Suprapubic skin (tissue), 4 donors: ENCODE results near the gene ITM2C. TPM values are rescaled to one million over a fixed set of nuclear protein-coding genes. Genes with fewer than 3 reads are reported as not detected.
A peak's percentile ranks its signal among the peaks of the same experiment; 100 is the strongest.

ENCODE experiments used
- DNase-seq, 2 donors: peaks; one replicate each; pipeline ENCODE4 v3.0.0-alpha.2; 2019; ENCODE audit warnings: low spot score in 2 of 2
- H3K27ac ChIP-seq: fragments of 200-600 bp; sonication (generic); one replicate; pipeline ENCODE4 v1.5.1; 2019
- H3K27me3 ChIP-seq: fragments of 200-600 bp; sonication (generic); one replicate; pipeline ENCODE4 v1.5.1; 2019
- H3K36me3 ChIP-seq: fragments of 200-600 bp; sonication (generic); one replicate; pipeline ENCODE4 v1.5.1; 2019
- H3K4me1 ChIP-seq: fragments of 200-600 bp; sonication (generic); one replicate; pipeline ENCODE4 v1.5.1; 2019
- H3K4me3 ChIP-seq: fragments of 200-600 bp; sonication (generic); one replicate; pipeline ENCODE4 v1.5.1; 2019; ENCODE audit warnings: mild to moderate bottlenecking
- H3K9me3 ChIP-seq: fragments of 200-600 bp; sonication (generic); one replicate; pipeline ENCODE4 v1.5.1; 2019
- EP300 ChIP-seq: sonication (generic); formaldehyde crosslinking; IDR thresholded peaks from one replicate; pipeline ENCODE4 v1.6.1; 2017; ENCODE audit warnings: antibody characterized with exemption
- POLR2A ChIP-seq, 2 donors: fragments of 450-650 bp; IDR thresholded peaks; one replicate each; pipeline ENCODE4 v1.6.1; 2017; ENCODE audit warnings: antibody characterized with exemption in 2 of 2, mild to moderate bottlenecking in 2 of 2, moderate library complexity in 2 of 2
- POLR2AphosphoS5 ChIP-seq, 3 donors: sonication (generic); formaldehyde crosslinking; IDR thresholded peaks; one replicate each; pipeline ENCODE4 v1.6.1; 2017; ENCODE audit warnings: antibody characterized with exemption in 3 of 3
- WGBS: methylation state at CpG from one replicate; pipeline ENCODE4 v1.1.5; 2018; 5-methylcytosine and 5-hydroxymethylcytosine counted together
- total RNA-seq, 4 donors: library from RNA; depleted of rRNA; stranded (reverse); fragments of >200 nt; gene quantifications; one replicate each; pipeline ENCODE4 v1.1.0, GENCODE V29; 2016
- TF ChIP-seq, protein P1 (sequence below), 2 donors: fragments of 200-600 bp in 1 of 2; fragments of 450-650 bp in 1 of 2; sonication (generic) in 1 of 2; IDR thresholded peaks; one replicate each; pipeline ENCODE4 v1.5.1; 2016 to 2019; ENCODE audit warnings: antibody characterized with exemption in 2 of 2, mild to moderate bottlenecking in 1 of 2, moderate library complexity in 1 of 2

The ITM2C gene
- total RNA-seq, 4 donors from 2014 or later, result 9.0 to 17.9 (median 11.4) TPM

DNA sequence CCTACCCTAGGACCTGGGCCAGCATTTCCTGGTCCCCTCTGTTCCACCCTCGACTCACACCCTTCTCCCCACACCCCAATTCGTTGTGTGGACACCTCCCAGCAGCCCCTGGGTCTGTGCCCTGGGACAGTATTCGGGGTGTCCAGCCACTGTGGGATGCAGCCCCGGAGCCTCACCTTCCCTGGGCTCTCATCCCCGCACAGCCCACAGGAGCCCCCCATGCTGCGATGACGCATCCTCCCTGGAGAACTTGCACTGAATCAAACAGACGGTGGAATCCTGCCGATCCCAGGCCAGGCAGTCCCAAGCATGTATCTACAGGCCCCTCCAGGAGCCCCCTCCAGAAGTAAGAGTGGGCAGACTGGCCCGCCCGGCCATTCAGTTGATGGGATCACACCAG lies 9.7 kb downstream of the ITM2C start:
- Histone ChIP-seq H3K9me3 (no peaks in the 10 kb centered on the region), H3K4me3 (no peak overlapping the region), H3K27ac (no peak overlapping the region), H3K27me3 (no peaks in the 10 kb centered on the region), H3K4me1 (peaks cover 8% of the 10 kb centered on the region), H3K36me3 (peaks cover 13% of the 10 kb centered on the region)
- 88% methylated on average over 8 of the region's 11 CpGs for WGBS
- TF ChIP-seq, protein P1, sequence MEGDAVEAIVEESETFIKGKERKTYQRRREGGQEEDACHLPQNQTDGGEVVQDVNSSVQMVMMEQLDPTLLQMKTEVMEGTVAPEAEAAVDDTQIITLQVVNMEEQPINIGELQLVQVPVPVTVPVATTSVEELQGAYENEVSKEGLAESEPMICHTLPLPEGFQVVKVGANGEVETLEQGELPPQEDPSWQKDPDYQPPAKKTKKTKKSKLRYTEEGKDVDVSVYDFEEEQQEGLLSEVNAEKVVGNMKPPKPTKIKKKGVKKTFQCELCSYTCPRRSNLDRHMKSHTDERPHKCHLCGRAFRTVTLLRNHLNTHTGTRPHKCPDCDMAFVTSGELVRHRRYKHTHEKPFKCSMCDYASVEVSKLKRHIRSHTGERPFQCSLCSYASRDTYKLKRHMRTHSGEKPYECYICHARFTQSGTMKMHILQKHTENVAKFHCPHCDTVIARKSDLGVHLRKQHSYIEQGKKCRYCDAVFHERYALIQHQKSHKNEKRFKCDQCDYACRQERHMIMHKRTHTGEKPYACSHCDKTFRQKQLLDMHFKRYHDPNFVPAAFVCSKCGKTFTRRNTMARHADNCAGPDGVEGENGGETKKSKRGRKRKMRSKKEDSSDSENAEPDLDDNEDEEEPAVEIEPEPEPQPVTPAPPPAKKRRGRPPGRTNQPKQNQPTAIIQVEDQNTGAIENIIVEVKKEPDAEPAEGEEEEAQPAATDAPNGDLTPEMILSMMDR (IDR thresholded peaks at IDR 0.05), result no peak
- no peak for TF ChIP-seq POLR2AphosphoS5 (IDR thresholded peaks at IDR 0.05)
- TF ChIP-seq EP300, result no peak
- TF ChIP-seq POLR2A (IDR thresholded peaks at IDR 0.05), result no peak
- peak in 1 of 2 donors; percentile 70 for DNase-seq

- DNase-seq, result no peak
- H3K27me3 ChIP-seq, result no peaks in the 10 kb centered on the region
- peaks cover 8% of the 10 kb centered on the region for H3K4me1 ChIP-seq
- no peak overlapping the region for H3K27ac ChIP-seq
- no peak overlapping the region for H3K4me3 ChIP-seq
- no peak for TF ChIP-seq POLR2A (IDR thresholded peaks at IDR 0.05)
- TF ChIP-seq, protein P1 (IDR thresholded peaks at IDR 0.05), result no peak
- WGBS, result 90% methylated on average over 2 of the region's 10 CpGs
- no peaks in the 10 kb centered on the region for H3K9me3 ChIP-seq
- H3K36me3 ChIP-seq, result peaks cover 13% of the 10 kb centered on the region
These were observed 10.1 kb downstream of the ITM2C start for GRCh38 chr2:230874876-230875275.

DNA sequence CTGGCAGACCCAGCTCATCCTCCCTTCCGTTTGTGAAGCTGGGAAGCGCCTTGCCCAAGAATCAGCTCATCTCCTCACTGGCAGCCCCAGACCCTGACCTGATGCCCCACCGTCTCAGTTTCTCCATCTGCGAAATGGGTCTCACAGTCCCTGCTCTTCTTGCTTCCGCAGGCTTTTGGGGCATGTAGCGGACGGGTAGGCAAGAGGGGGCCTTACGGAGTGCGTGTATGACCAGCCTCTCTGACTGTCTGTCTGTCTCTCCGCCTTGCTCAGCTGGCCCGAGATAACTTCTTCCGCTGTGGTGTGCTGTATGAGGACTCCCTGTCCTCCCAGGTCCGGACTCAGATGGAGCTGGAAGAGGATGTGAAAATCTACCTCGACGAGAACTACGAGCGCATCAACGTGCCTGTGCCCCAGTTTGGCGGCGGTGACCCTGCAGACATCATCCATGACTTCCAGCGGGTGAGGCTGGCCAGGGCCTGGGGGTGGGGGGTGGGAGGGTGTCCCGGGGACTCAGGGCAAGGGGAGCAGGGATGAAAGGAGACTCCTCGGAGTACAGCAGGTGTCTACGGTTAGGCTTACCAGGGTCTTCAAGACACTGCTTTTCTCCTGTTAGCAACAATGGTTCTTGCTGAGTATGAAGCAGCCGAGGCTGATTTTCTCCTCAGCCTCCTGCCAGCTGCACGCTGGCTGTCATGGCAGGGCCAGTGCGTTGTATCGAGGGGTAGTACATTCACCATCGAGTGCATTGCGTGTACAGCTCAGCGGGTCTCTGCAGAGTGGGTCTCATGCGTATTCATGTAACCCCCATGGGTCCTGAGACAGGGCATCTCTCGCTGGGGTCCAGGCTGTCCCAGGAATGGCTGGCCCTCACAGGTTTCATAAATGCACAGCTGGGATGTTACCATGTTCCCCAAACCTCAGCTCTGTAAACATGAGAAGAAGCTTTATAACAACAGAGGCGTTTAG lies 10.9 kb downstream of the ITM2C start:
- H3K4me1 ChIP-seq, result peaks cover 5% of the 10 kb centered on the region
- H3K36me3 ChIP-seq, result peaks cover 13% of the 10 kb centered on the region
- peak in 1 of 2 donors; percentile 41 for DNase-seq
- no peaks in the 10 kb centered on the region for H3K9me3 ChIP-seq
- no peak overlapping the region for H3K4me3 ChIP-seq
- H3K27me3 ChIP-seq, result no peaks in the 10 kb centered on the region
- no peak overlapping the region for H3K27ac ChIP-seq
- 93% methylated on average over 32 of the region's 34 CpGs for WGBS
- no peak for TF ChIP-seq EP300
- no peak for TF ChIP-seq POLR2A (IDR thresholded peaks at IDR 0.05)
- no peak for TF ChIP-seq POLR2AphosphoS5 (IDR thresholded peaks at IDR 0.05)
- TF ChIP-seq, protein P1 (IDR thresholded peaks at IDR 0.05), result no peak

DNA sequence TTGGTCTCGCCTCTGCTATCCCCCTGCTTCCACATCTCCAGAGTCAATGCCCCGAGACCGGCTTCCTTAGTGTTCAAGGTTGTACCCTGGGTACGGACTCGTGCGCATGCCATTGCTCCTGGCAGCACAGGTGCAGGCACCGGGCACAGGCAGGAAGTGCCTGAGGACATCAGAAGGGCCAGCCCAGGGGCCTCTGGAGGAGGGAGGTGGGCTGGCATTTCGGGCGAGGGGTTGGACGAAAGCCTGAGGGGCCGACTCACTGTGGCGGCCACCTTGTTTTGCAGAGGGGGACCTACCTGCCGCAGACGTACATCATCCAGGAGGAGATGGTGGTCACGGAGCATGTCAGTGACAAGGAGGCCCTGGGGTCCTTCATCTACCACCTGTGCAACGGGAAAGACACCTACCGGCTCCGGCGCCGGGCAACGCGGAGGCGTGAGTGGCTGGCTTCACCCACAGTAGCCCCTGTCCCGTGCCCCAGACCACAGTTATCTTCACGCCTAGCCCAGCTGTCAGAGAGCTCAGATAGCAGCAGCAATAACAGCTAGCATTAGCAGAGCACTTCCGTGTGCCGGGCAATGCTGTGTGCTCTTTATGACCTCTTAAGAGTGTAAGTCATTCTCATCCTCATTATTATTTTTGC lies 12.5 kb downstream of the ITM2C start:
- TF ChIP-seq POLR2AphosphoS5 (IDR thresholded peaks at IDR 0.05), result no peak
- TF ChIP-seq, protein P1 (IDR thresholded peaks at IDR 0.05), result no peak
- Histone ChIP-seq H3K4me3 (no peak overlapping the region), H3K27me3 (no peaks in the 10 kb centered on the region), H3K36me3 (peaks cover 13% of the 10 kb centered on the region), H3K4me1 (no peaks in the 10 kb centered on the region), H3K9me3 (no peaks in the 10 kb centered on the region), H3K27ac (no peak overlapping the region)
- DNase-seq, result peak in 1 of 2 donors; percentile 78
- 91% methylated on average over 26 of the region's 27 CpGs for WGBS
